NCI-H526 treated with DMSO at 0.1 percent for 48 hours (cell line): ENCODE results near the gene HBG1.
"Not testable (repeated sequence)": the region's sequence is repeated elsewhere in the genome, so short reads cannot be mapped to it uniquely, and the experiment has no call there.

ENCODE experiments used
- DNase-seq: peaks from one replicate; lab custom pipeline; 2025; lab: John Stamatoyannopoulos, UW

Gene HBG1

DNA sequence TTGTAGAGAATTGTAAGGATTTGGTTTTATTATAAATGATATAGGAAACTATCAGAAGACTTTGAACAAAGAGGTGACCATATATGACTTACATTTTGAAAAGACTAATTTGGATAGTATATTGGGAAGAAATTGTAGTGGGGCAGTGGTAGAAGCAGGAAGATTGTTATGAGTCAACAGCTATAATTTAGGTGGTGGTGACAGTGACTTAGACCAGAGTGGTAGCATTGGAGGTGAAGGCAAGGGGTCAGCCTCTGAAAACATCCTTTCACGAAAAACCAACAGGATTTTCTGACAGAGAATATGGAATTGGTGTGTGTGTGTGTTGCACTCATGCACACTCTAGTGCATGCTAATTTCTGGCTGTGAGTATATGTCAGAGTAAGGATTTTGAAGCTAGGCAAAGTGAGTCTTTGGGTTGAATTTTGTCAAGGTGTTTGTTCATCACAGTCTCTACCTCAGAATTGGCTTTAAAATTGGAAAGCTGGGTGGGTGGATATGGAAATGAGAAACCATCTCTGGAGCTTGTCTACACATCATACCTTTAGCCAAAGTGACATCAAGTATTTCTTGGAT lies 28.2 kb upstream of the HBG1 start:
- DNase-seq, result no peak

- DNase-seq, result no peak
Measured at GRCh38 chr11:5276697-5277096, 27.0 kb upstream of the HBG1 start.

DNA sequence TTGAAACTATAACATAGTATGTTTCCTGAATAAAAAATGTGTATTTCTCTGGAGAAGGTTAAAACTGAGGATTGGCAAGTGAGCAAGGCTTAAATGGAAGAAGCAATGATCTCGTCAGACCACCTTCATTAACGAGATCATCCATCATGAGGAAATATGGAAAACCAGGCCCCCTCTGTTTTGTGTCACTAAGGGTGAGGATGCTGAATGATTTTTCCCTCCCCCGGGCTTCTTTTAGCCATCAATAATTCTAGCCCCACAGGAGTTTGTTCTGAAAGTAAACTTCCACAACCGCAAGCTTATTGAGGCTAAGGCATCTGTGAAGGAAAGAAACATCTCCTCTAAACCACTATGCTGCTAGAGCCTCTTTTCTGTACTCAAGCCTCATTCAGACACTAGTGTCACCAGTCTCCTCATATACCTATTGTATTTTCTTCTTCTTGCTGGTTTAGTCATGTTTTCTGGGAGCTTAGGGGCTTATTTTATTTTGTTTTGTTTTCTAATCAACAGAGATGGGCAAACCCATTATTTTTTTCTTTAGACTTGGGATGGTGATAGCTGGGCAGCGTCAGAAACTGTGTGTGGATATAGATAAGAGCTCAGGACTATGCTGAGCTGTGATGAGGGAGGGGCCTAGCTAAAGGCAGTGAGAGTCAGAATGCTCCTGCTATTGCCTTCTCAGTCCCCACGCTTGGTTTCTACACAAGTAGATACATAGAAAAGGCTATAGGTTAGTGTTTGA lies 25.9 kb upstream of the HBG1 start:
- DNase-seq, result no peak

DNA sequence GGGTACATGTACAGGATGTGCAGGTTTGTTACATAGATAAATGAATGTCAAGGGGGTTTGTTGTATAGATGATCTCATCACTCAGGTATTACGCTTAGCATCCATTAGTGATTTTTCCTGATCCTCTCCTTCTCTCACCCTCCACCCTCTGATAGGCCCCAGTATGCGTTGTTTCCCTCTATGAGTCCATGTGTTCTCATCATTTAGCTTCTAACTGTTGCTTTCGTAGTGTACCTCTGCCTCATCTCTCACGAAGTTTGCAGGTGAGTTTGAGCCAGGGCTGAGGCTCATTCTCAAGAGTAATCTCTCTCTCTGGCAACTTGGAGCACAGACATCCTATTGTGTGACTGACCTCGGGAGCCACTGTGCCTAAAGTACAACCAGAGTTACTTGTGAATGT lies 24.7 kb upstream of the HBG1 start:
- DNase-seq, result no peak

DNA sequence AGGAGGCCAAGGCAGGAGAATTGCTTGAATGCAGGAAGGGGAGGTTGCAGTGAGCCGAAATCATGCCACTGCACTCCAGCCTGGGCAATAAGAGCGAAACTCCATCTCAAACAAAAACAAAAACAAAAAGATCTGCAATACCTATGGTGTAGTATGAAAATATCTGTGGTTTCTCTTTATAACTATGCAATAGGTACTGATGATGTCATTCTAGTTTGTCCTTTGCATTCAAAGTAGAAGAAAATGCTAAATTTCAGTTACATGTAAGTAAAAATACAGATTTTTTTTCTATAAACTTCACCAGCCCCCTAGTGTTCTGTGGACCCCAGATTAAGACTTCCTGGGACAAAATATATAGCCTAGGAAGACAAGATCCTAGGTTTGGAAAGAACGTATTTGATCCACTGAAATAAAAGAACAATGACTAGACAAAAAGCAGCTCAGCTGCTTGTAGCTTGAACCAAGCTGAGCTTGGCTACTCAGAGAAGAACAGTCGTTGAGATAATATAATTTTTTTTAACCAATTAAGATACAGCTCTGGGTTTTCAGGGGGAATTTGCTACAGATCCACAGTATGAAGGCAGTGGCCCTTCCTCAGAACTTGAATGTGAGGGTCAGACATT lies 22.8 kb upstream of the HBG1 start:
- DNase-seq, result no peak

- no peak for DNase-seq
Measured at GRCh38 chr11:5269715-5270147, 20.1 kb upstream of the HBG1 start, which contains the start of gene HBE1. TSS of gene HBE1 (minus strand) at chr11:5269945. CDS start at chr11:5269890, 55 bp downstream.

DNA sequence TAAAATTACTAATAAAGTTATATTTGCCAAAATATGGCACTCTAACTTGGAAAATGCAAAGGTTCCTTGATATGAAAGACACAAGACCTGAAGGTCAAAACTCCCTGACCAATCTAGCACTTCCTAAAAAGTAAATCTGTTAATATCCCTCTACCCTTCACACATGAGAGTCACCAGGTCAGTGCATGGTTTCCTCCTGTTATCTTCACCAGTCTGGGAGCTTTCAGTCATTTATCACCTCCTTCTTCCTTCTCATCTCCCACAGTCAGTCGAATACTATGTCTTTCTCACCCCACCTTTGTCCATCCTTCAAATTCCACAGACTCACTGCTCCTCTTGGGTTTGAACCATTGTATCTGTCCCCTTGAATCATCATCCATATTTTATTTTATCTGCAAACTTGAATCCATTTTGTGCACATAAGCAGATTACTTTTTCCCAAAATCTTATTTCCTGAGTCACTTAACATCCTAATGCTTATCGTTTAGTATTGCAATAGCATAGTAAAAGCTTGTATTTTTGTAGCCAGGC lies 17.4 kb upstream of the HBG1 start:
- DNase-seq, result no peak

DNA sequence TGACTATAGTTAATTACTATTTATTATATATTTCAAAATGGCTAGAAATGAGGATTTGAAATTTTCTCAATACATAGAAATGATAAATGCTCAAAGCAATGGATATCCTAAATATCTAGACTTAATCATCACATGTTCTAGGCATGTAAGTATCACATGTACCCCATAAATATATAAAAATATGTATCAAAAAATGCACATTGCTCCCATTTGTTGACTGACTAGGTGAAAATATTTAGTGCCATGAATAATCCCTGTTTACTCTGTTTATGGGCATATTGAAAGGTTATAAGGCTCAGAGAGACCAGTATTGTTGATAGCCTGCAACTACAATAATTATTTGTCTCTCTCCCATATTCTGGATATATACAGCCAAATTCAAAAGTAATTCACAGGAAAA lies 17.0 kb upstream of the HBG1 start:
- no peak for DNase-seq

- no peak for DNase-seq
Measured at GRCh38 chr11:5265832-5266231, 16.2 kb upstream of the HBG1 start.

- no peak for DNase-seq
Measured at GRCh38 chr11:5258543-5259262, 9.0 kb upstream of the HBG1 start.

DNA sequence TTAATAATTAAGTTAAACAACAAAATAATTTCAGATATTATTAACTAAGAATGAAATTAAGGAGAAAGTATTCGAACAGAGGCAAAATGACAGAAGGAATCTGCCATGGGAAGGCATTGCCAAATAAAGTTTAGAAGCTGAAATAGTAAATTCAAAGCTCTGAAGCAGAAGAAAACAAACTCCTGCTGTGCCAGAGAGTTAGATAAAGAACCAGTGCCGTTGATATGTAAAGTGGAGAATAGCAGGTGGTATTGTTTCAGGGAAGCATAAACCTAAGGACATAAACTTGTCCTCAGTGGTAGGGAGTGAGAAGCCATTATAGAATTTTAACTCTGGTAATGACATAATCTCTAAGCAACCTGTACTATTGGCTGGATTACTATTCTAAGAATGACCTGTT lies 7.6 kb upstream of the HBG1 start:
- DNase-seq, result no peak

DNA sequence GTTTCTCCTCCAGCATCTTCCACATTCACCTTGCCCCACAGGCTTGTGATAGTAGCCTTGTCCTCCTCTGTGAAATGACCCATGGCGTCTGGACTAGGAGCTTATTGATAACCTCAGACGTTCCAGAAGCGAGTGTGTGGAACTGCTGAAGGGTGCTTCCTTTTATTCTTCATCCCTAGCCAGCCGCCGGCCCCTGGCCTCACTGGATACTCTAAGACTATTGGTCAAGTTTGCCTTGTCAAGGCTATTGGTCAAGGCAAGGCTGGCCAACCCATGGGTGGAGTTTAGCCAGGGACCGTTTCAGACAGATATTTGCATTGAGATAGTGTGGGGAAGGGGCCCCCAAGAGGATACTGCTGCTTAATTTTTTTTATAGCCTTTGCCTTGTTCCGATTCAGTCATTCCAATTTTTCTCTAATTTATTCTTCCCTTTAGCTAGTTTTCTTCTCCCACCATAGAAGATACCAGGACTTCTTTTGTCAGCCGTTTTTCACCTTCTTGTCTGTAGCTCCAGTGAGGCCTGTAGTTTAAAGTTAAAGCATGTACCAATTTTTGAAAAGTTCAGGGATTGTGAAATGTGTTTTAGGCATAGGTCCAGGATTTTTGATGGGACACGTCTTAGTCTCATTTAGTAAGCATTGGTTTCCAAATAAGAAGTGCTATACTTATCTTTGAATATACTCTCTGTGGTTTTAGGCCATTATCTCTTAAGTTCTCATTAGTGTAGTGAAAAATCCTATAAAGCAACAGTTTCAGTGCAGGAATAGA lies 5.2 kb upstream of the HBG1 start, which contains the start of gene HBG2:
Gene HBG2 (minus strand): TSS at position 136 of the 768 bp plus-strand sequence. CDS start 53 bp downstream, at position 83.
- DNase-seq, result not testable (repeated sequence)

- DNase-seq, result not testable (repeated sequence)
Measured at GRCh38 chr11:5254023-5254422, 4.4 kb upstream of the HBG1 start.

- not testable (repeated sequence) for DNase-seq
Measured at GRCh38 chr11:5253440-5253839, 3.8 kb upstream of the HBG1 start.

DNA sequence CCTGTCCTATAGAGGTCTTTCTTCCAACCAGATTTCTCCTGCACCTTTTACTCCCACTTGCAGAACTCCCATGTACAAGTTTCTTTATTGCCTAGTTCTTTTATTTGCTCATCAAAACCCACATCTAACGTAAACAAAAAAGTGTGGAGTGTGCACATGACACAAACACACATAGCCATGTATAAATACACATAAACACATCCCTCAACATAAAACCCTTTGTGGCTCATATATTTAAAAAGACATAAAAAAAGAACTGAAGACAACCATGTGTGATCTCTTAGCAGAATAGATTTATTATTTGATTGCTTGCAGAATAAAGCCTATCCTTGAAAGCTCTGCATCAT lies 3.2 kb upstream of the HBG1 start:
- DNase-seq, result no peak

DNA sequence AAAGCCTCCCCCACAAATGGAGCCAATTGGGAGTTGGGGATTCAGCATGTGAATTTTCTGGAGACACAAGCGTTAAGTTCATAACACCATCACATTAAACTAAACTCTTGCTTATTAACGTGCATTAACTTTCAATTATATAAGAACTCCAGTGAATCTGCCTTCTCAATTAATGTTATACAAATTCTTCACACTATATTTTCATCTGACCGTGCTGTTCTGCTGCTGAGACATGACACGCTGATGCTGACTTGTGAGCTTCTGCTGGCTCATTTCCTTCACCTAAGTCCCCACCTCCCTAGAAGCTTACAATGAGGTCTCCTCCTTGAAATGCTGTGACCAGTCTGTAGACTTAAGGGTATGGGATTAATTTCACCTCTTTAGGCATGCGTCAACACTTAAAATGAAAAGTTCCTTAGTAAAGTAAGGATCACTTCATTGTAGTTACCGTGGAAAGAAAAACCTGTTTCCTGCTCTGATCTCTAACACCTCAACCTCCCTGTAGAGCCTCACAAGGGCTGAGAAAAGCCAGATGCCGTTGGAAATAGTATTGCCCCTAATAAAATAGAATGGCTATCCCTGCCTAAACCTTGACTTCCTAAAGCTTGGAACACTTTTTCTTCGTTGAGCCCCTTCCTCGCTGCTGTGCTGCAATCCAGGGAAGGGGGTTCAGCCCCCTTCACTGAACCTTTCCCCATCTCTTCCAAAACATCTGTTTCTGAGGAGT lies 2.7 kb upstream of the HBG1 start:
- DNase-seq, result no peak

DNA sequence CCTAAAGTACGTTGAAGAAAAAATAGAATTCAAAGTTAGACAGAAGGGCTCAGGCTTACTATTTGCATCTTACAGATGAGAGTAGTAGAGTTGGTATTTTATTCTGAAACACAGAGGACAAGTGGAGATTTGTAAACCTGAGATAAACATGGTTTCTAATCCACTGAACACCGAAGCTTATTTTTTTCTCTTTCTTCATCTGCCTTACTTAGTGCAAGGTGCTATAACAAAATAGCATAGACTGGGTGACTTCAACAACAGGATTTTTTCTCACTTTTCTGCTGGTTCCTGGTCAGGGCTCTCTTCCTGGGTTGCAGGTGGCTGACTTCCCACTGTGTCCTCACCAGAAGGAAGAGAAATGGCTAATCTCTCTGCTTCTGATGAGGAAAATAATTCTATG lies 2.1 kb upstream of the HBG1 start:
- DNase-seq, result no peak

DNA sequence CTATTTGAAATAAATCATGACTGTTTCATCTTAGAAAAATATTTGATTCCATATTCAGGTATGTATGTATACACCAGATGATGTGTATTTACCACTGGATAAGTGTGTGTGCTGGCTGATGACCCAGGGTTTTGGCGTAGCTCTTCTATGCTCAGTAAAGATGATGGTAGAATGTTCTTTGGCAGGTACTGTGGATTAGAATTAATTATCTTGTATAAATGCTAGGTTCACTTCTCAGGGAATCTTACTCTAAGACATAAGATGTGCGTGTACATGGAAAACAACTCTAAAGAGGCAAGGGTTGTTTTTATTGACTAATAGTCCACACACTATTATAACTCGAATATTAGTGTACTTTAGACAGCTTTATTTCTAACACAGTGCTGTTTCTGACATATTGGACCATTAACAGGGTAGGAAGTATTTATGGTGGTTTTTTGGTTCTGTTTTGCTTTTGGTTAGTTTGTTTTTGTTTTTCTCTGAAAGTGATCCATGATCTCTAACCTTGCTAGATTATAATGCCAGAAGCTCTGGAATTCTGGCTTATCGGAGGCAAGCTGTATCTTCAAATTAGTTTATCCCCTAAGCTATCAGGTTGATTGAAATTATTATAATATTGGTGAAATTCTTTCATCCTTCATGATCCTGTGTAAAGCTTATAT lies 1.0 kb upstream of the HBG1 start:
- DNase-seq, result no peak

DNA sequence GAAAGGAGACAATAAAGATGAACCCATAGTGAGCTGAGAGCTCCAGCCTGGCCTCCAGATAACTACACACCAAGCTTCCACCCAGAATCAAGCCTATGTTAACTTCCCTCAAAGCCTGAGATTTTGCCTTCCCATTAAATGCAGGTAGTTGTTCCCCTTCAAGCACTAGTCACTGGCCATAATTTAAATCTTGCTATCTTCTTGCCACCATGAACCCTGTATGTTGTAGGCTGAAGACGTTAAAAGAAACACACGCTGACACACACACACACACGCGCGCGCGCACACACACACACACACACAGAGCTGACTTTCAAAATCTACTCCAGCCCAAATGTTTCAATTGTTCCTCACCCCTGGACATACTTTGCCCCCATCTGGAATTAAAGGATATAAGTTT lies 1.2 kb downstream of the HBG1 start:
- DNase-seq, result not testable (repeated sequence)

- DNase-seq, result no peak
Measured at GRCh38 chr11:5247472-5248192, 2.0 kb downstream of the HBG1 start.
